KMS-11 (cell line): ENCODE data around the gene CALM3.

Source experiments
- H2AFZ ChIP-seq: fragments of 200-600 bp; sonication (generic); 2 replicates; pipeline ENCODE4 v1.6.1; 2016; ENCODE audit warnings: antibody characterized with exemption, mixed run types, low read depth
- H3K27ac ChIP-seq: fragments of 200-600 bp; sonication (generic); 2 replicates; pipeline ENCODE4 v1.6.1; 2016; ENCODE audit warnings: mild to moderate bottlenecking, mixed run types
- H3K27me3 ChIP-seq: fragments of 200-600 bp; sonication (generic); 2 replicates; pipeline ENCODE4 v1.6.1; 2017; ENCODE audit warnings: mild to moderate bottlenecking, low read depth, mixed run types, moderate library complexity; ENCODE audit not compliant: insufficient read depth
- H3K36me3 ChIP-seq: fragments of 200-600 bp; sonication (generic); 2 replicates; pipeline ENCODE4 v1.6.1; 2017; ENCODE audit warnings: mild to moderate bottlenecking, mixed run types; ENCODE audit not compliant: insufficient read depth
- H3K4me1 ChIP-seq: fragments of 200-600 bp; sonication (generic); 2 replicates; pipeline ENCODE4 v1.6.1; 2016; ENCODE audit warnings: mild to moderate bottlenecking, low read depth, mixed run types; ENCODE audit not compliant: poor library complexity, severe bottlenecking
- H3K4me2 ChIP-seq: fragments of 200-600 bp; sonication (generic); 2 replicates; pipeline ENCODE4 v1.7.0; 2016; ENCODE audit warnings: mild to moderate bottlenecking, mixed run types
- H3K4me3 ChIP-seq: fragments of 200-600 bp; sonication (generic); IDR thresholded peaks from 2 replicates; pipeline ENCODE4 v1.6.1; 2017; ENCODE audit warnings: low read depth, low read length, mixed read lengths; ENCODE audit not compliant: insufficient read depth
- H3K79me2 ChIP-seq: fragments of 200-600 bp; sonication (generic); 2 replicates; pipeline ENCODE4 v1.6.1; 2016; ENCODE audit warnings: low read depth, mixed run types; ENCODE audit not compliant: insufficient read depth
- H3K9ac ChIP-seq: fragments of 200-600 bp; sonication (generic); 2 replicates; pipeline ENCODE4 v1.6.1; 2016; ENCODE audit warnings: mild to moderate bottlenecking, mixed run types
- H4K20me1 ChIP-seq: fragments of 200-600 bp; sonication (generic); 2 replicates; pipeline ENCODE4 v1.6.1; 2016; ENCODE audit warnings: mild to moderate bottlenecking, mixed run types; ENCODE audit not compliant: insufficient read depth
- TF ChIP-seq, protein P1 (sequence below): fragments of 200-600 bp; sonication (generic); conservative IDR thresholded peaks from 2 replicates; pipeline ENCODE4 v1.6.1; 2017; ENCODE audit warnings: low read depth, mild to moderate bottlenecking, antibody characterized with exemption, low read length, moderate library complexity, mixed read lengths

Gene CALM3

DNA sequence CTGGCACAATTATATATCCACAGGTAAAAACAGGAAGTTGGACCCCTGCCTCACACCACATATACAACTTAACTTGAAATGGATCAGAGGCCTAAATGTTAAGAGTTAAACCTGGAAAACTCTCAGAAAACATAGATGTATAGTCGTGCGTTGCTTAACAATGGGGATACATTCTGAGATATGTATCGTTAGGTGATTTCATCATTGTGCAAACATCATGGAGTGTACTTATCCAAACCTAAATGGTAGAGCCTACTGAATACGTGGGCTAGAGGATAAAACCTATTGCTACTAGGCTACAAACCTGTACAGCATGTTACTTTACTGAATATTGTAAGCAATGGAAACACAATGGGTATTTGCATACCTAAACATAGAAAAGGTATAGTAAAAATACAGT lies 14.8 kb upstream of the CALM3 start:
- TF ChIP-seq, protein P1, sequence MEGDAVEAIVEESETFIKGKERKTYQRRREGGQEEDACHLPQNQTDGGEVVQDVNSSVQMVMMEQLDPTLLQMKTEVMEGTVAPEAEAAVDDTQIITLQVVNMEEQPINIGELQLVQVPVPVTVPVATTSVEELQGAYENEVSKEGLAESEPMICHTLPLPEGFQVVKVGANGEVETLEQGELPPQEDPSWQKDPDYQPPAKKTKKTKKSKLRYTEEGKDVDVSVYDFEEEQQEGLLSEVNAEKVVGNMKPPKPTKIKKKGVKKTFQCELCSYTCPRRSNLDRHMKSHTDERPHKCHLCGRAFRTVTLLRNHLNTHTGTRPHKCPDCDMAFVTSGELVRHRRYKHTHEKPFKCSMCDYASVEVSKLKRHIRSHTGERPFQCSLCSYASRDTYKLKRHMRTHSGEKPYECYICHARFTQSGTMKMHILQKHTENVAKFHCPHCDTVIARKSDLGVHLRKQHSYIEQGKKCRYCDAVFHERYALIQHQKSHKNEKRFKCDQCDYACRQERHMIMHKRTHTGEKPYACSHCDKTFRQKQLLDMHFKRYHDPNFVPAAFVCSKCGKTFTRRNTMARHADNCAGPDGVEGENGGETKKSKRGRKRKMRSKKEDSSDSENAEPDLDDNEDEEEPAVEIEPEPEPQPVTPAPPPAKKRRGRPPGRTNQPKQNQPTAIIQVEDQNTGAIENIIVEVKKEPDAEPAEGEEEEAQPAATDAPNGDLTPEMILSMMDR: no peak
- Histone ChIP-seq H3K79me2 (no peaks in the 10 kb centered on the region), H3K9ac (no peak overlapping the region)

DNA sequence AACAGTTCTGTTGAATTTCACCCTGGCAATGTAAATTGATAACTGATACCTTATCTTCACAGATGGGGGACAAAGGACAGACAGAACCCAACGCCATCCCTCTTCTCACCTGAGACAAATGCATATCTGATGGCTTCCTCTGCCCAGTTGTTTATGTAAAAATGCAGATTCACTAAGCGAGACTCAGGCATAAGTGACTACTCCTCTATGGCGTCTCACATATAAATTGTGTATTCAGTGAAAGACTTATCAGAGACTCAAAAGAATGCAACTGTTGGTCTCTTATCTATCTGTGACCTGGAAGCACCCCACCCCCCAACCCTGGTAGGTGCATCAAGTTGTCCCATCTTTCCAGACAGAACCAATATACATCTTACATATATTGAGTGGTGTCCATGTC lies 13.3 kb upstream of the CALM3 start:
- Histone ChIP-seq H3K27ac (no peak overlapping the region), H4K20me1 (no peaks in the 10 kb centered on the region; the same call in 1 of the 2 replicates), H3K4me1 (no peaks in the 10 kb centered on the region), H3K27me3 (no peaks in the 10 kb centered on the region), H2AFZ (no peak overlapping the region), H3K79me2 (no peaks in the 10 kb centered on the region), H3K4me3 (no peak overlapping the region), H3K9ac (no peak overlapping the region), H3K36me3 (no peaks in the 10 kb centered on the region), H3K4me2 (no peak overlapping the region)
- TF ChIP-seq, protein P1: no peak

More for the DNA sequence above, 14.8 kb upstream of the CALM3 start:
- no peaks in the 10 kb centered on the region for H3K36me3 ChIP-seq
- H3K4me1 ChIP-seq: no peaks in the 10 kb centered on the region
- H3K27me3 ChIP-seq: no peaks in the 10 kb centered on the region
- no peak overlapping the region for H3K27ac ChIP-seq
- H4K20me1 ChIP-seq: no peaks in the 10 kb centered on the region; the same call in 1 of the 2 replicates
- H2AFZ ChIP-seq: no peak overlapping the region
- H3K4me3 ChIP-seq: no peak overlapping the region
- no peak overlapping the region for H3K4me2 ChIP-seq

DNA sequence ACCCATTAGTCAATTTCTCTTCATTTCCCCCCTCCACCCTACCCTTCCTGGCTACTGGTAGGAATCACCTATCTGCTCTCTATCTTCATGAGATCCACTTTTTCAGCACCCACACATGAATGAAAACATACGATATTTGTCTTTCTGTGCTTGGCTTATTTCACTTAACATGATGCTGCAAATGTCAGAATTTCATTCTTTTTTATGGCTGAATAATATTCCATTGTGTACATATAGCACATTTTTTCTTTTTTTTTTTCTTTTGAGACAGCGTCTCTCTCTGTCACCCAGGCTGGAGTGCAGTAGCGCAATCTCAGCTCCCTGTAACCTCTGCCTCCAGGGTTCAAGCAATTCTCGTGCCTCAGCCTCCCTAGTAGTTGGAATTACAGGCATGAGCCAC lies 9.9 kb upstream of the CALM3 start:
- H3K79me2 ChIP-seq: no peaks in the 10 kb centered on the region
- no peak overlapping the region for H2AFZ ChIP-seq
- no peaks in the 10 kb centered on the region for H3K4me1 ChIP-seq
- H3K36me3 ChIP-seq: no peaks in the 10 kb centered on the region
- no peak overlapping the region for H3K27ac ChIP-seq
- no peaks in the 10 kb centered on the region for H4K20me1 ChIP-seq
- H3K27me3 ChIP-seq: no peaks in the 10 kb centered on the region
- TF ChIP-seq, protein P1: no peak
- no peak overlapping the region for H3K4me2 ChIP-seq
- H3K4me3 ChIP-seq: no peak overlapping the region
- H3K9ac ChIP-seq: no peak overlapping the region

DNA sequence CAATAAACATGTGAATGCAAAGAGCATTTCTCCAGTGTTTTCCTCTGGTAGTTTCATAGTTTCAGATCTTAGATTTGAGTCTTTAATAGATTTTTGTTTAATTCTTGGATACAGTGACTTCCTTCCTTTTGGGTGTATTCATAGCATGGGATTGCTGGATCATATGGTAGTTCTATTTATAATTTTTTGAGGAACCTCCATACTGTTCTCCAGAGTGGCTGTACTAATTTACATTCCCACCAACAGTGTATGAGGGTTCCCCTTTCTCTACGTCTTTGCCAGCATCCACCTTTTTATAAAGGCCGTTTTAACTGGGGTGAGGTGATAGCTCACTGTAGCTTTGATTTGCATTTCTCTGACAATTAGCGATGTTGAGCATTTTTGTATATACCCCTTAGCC lies 9.3 kb upstream of the CALM3 start:
- H3K27me3 ChIP-seq: no peaks in the 10 kb centered on the region
- no peak overlapping the region for H3K27ac ChIP-seq
- H2AFZ ChIP-seq: no peak overlapping the region
- no peaks in the 10 kb centered on the region for H4K20me1 ChIP-seq
- no peaks in the 10 kb centered on the region for H3K36me3 ChIP-seq
- no peaks in the 10 kb centered on the region for H3K79me2 ChIP-seq
- no peak overlapping the region for H3K4me2 ChIP-seq
- H3K4me3 ChIP-seq: no peak overlapping the region
- no peak overlapping the region for H3K9ac ChIP-seq
- TF ChIP-seq, protein P1: no peak
- H3K4me1 ChIP-seq: no peaks in the 10 kb centered on the region

DNA sequence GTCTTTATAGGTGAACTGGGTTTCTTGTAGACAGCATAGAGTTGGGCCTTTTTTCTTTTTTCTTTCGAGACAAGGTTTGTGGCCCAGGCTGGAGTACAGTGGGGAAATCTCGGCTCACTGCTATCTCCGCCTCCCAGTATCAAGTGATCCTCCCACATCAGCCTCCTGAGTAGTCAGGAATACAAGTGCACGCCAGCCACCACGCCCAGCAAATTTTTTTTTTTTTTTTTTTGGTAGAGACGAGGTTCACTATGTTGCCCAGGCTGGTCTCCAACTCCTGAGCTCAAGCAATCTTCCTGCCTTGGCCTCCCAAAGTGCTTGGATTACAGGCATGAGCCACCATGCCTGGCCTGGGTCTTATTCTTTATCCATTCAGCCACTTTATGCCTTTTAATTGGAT lies 5.1 kb upstream of the CALM3 start:
- Histone ChIP-seq H3K4me3 (no peak overlapping the region), H3K36me3 (no peaks in the 10 kb centered on the region), H3K79me2 (no peaks in the 10 kb centered on the region), H3K9ac (no peak overlapping the region), H3K27ac (no peak overlapping the region), H4K20me1 (no peaks in the 10 kb centered on the region), H3K4me2 (no peak overlapping the region), H2AFZ (no peak overlapping the region), H3K4me1 (no peaks in the 10 kb centered on the region), H3K27me3 (no peaks in the 10 kb centered on the region)
- TF ChIP-seq, protein P1: no peak
